ENCODE results near the gene CPSF3.

CPSF3 gene

DNA sequence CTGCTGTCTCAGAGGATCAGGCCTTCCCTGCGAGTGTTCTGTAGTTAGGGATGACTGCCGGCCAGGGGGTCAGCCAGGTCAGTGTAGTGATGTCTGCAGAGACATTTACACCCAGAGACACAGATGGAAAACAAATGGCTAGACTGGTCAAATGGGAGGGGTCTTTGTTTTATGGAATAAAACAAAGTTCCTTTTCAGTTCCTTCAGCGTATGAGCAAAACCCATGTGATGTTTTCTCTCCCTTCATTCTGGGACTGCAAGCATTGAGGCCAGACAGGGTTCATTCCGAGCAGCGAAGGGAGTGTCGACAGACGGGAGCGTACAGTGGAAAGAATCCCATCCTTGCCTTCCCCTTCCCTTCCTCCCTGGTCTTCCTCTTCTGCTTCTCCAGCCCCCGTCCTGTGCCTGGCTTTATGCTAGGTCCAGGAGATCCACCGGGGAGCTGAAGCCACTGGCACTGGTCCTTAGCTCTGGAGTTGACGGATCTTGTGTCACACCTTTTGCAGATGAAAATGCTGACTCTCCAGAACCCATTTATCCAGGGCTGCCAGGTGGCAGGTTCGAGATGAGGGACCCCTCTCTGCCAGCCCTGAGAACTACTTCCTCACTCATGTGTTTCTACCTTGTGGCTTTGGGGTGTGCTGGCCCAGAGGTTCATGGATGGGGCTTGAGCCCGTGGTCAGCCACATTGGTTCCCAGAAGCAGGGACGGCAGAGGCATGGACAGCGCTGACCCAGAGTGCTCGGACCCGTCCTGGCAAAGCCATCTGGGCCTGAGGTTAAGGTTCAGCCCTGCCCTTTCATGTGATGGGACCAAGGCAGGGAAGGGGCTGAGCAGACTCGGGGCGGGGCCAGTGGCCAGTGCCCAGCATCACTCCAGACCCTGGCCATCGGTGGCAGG is 24.3 kb upstream of the CPSF3 start:
- H3K27me3 ChIP-seq (ENCODE audit: low read length), result no peaks in the 10 kb centered on the region
- H4K20me1 ChIP-seq (ENCODE audit: low read depth, low read length), result no peaks in the 10 kb centered on the region
- no peaks in the 10 kb centered on the region for H3F3A ChIP-seq (ENCODE audit: insufficient read depth)
- no peaks in the 10 kb centered on the region for H3K9me3 ChIP-seq (ENCODE audit: insufficient read depth, low read length)
- no peaks in the 10 kb centered on the region for H3K79me2 ChIP-seq (ENCODE audit: insufficient read depth, low read length)
- no peak overlapping the region for H3K9ac ChIP-seq (ENCODE audit: low read length)
- no peak overlapping the region for H3K4me3 ChIP-seq (ENCODE audit: insufficient read depth, low read length, poor library complexity, severe bottlenecking)
- H2AFZ ChIP-seq (ENCODE audit: low read depth, low read length, severe bottlenecking), result no peak overlapping the region
- no peak overlapping the region for H3K4me2 ChIP-seq (ENCODE audit: low read depth, low read length, poor library complexity, severe bottlenecking)
- no peak for TF ChIP-seq EZH2phosphoT487 (conservative IDR thresholded peaks at IDR 0.05; ENCODE audit: low read length)
- TF ChIP-seq, protein P1, sequence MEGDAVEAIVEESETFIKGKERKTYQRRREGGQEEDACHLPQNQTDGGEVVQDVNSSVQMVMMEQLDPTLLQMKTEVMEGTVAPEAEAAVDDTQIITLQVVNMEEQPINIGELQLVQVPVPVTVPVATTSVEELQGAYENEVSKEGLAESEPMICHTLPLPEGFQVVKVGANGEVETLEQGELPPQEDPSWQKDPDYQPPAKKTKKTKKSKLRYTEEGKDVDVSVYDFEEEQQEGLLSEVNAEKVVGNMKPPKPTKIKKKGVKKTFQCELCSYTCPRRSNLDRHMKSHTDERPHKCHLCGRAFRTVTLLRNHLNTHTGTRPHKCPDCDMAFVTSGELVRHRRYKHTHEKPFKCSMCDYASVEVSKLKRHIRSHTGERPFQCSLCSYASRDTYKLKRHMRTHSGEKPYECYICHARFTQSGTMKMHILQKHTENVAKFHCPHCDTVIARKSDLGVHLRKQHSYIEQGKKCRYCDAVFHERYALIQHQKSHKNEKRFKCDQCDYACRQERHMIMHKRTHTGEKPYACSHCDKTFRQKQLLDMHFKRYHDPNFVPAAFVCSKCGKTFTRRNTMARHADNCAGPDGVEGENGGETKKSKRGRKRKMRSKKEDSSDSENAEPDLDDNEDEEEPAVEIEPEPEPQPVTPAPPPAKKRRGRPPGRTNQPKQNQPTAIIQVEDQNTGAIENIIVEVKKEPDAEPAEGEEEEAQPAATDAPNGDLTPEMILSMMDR (IDR thresholded peaks at IDR 0.05; ENCODE audit: insufficient read depth, low read length, poor library complexity, severe bottlenecking), result no peak
- no peaks in the 10 kb centered on the region for H3K36me3 ChIP-seq (ENCODE audit: low read length)
- no peaks in the 10 kb centered on the region for H3K9me2 ChIP-seq (replicated peaks; ENCODE audit: insufficient read depth, low read length)
- no peak overlapping the region for H3K27ac ChIP-seq (ENCODE audit: low read depth, low read length)

DNA sequence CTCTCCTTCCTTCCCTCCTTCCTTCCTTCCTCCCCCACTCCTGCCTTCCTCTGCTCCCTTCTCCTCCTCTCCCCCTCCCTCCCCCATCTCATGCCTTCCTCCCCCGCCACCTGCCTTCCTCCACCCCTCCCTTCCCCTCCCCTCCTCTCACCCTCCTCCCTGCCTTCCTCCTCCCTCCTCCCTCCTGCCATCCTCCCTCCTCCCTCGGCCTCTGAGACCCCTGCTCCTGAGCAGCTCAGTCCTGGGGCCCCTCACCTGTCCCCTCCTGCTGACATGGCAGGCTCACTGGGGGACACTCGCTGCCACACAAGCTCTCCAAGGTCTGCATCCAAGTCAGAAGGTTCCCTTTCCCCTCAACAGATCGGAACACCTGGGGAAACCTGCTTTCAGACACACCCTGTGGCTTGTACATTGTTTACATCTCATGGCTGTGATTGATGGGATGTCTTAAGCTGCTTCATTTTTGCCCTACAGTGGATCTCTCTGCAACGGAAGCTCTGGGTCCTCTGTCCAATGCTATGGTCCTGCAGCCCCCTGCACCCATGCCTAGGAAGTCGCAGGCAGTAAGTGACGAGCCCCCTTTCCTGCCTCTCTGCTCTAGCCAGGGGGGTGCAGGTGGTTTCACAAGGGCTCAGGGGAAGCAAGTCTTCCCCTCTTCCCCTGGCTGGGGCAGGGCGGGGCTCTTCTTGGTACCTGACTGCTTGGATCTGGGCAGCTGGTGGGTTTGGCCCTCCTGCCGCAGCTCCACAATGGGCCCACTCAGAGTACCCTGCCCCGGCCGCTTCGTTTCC is 23.0 kb upstream of the CPSF3 start:
- Histone ChIP-seq H3K4me2 (ENCODE audit: low read depth, low read length, poor library complexity, severe bottlenecking) (no peak overlapping the region), H3K9me3 (ENCODE audit: insufficient read depth, low read length) (no peaks in the 10 kb centered on the region), H3F3A (ENCODE audit: insufficient read depth) (no peaks in the 10 kb centered on the region), H3K27ac (ENCODE audit: low read depth, low read length) (no peak overlapping the region), H3K27me3 (ENCODE audit: low read length) (no peaks in the 10 kb centered on the region), H4K20me1 (ENCODE audit: low read depth, low read length) (no peaks in the 10 kb centered on the region), H3K4me3 (ENCODE audit: insufficient read depth, low read length, poor library complexity, severe bottlenecking) (no peak overlapping the region), H3K36me3 (ENCODE audit: low read length) (no peaks in the 10 kb centered on the region), H3K9ac (ENCODE audit: low read length) (no peak overlapping the region), H3K9me2 (replicated peaks; ENCODE audit: insufficient read depth, low read length) (no peaks in the 10 kb centered on the region), H3K79me2 (ENCODE audit: insufficient read depth, low read length) (no peaks in the 10 kb centered on the region), H2AFZ (ENCODE audit: low read depth, low read length, severe bottlenecking) (no peak overlapping the region)
- TF ChIP-seq, protein P1 (IDR thresholded peaks at IDR 0.05; ENCODE audit: insufficient read depth, low read length, poor library complexity, severe bottlenecking), result no peak
- TF ChIP-seq EZH2phosphoT487 (conservative IDR thresholded peaks at IDR 0.05; ENCODE audit: low read length), result no peak

DNA sequence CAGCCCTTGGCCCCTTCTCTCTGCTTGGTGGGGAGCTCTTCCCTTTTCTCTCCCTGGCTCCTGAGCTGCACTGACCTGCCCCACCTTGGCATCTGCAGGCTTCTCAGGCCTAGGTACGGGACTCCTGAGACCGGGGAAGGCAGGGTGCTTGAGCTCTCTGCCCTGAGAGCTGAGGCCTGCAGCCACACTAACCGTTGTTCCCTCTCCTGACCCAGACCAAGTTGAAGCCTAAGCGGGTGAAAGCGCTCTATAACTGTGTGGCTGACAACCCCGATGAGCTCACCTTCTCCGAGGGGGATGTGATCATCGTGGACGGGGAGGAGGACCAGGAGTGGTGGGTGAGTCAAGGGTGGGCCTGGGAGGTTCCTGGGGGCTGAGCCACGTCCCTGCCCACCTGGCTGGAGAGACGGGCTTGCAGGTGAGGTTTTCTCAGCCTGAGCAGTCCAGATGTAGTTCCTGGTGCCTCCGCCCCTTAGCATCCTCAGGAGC is 22.4 kb upstream of the CPSF3 start:
- Histone ChIP-seq H3K9me3 (ENCODE audit: insufficient read depth, low read length) (no peaks in the 10 kb centered on the region), H3K36me3 (ENCODE audit: low read length) (no peaks in the 10 kb centered on the region), H3K9ac (ENCODE audit: low read length) (no peak overlapping the region), H3K79me2 (ENCODE audit: insufficient read depth, low read length) (no peaks in the 10 kb centered on the region), H3K27me3 (ENCODE audit: low read length) (no peaks in the 10 kb centered on the region), H4K20me1 (ENCODE audit: low read depth, low read length) (no peaks in the 10 kb centered on the region), H2AFZ (ENCODE audit: low read depth, low read length, severe bottlenecking) (no peak overlapping the region), H3F3A (ENCODE audit: insufficient read depth) (no peaks in the 10 kb centered on the region), H3K9me2 (replicated peaks; ENCODE audit: insufficient read depth, low read length) (no peaks in the 10 kb centered on the region), H3K4me3 (ENCODE audit: insufficient read depth, low read length, poor library complexity, severe bottlenecking) (no peak overlapping the region), H3K4me2 (ENCODE audit: low read depth, low read length, poor library complexity, severe bottlenecking) (no peak overlapping the region), H3K27ac (ENCODE audit: low read depth, low read length) (no peak overlapping the region)
- no peak for TF ChIP-seq EZH2phosphoT487 (conservative IDR thresholded peaks at IDR 0.05; ENCODE audit: low read length)
- TF ChIP-seq, protein P1 (IDR thresholded peaks at IDR 0.05; ENCODE audit: insufficient read depth, low read length, poor library complexity, severe bottlenecking), result no peak
